Skeletal muscle satellite cell (primary cell): ENCODE results near the gene PAX9.

Experiments
- H3K27me3 ChIP-seq: 2 replicates; pipeline ENCODE4 v1.7.0; 2013; ENCODE audit warnings: low read length; ENCODE audit not compliant: control insufficient read depth, insufficient read depth
- H3K36me3 ChIP-seq: 2 replicates; pipeline ENCODE4 v1.7.0; 2013; ENCODE audit warnings: mild to moderate bottlenecking, control low read depth, low read length; ENCODE audit not compliant: insufficient read depth
- H3K4me1 ChIP-seq: 2 replicates; pipeline ENCODE4 v1.7.0; 2013; ENCODE audit warnings: low read length; ENCODE audit not compliant: control insufficient read depth, insufficient read depth
- H3K4me2 ChIP-seq: 2 replicates; pipeline ENCODE4 v1.7.0; 2013; ENCODE audit warnings: mild to moderate bottlenecking, low read length
- H3K4me3 ChIP-seq: 2 replicates; pipeline ENCODE4 v1.7.0; 2013; ENCODE audit warnings: low read length
- H3K9ac ChIP-seq: 2 replicates; pipeline ENCODE4 v1.7.0; 2013; ENCODE audit warnings: mild to moderate bottlenecking, low read depth, low read length, moderate library complexity
- H3K9me3 ChIP-seq: replicated peaks from 2 replicates; pipeline ENCODE4 v1.7.0; 2013; ENCODE audit warnings: mild to moderate bottlenecking, control low read depth, low read length

Gene PAX9

GRCh38 chr14:36718216-36718615 is 56.6 kb downstream of the PAX9 start:
- H3K36me3 ChIP-seq, result no peaks in the 10 kb centered on the region
- no peak overlapping the region for H3K4me2 ChIP-seq
- H3K27me3 ChIP-seq, result peaks cover 13% of the 10 kb centered on the region
- H3K9ac ChIP-seq, result no peak overlapping the region
- H3K4me1 ChIP-seq, result no peaks in the 10 kb centered on the region
- H3K4me3 ChIP-seq, result no peak overlapping the region
- H3K9me3 ChIP-seq, result no peaks in the 10 kb centered on the region

- H3K9me3 ChIP-seq, result no peaks in the 10 kb centered on the region
- no peak overlapping the region for H3K4me3 ChIP-seq
- H3K4me1 ChIP-seq, result no peaks in the 10 kb centered on the region
- no peaks in the 10 kb centered on the region for H3K36me3 ChIP-seq
- peaks cover 7% of the 10 kb centered on the region for H3K27me3 ChIP-seq
- H3K9ac ChIP-seq, result no peak overlapping the region
- H3K4me2 ChIP-seq, result no peak overlapping the region
These were observed 58.2 kb downstream of the PAX9 start for GRCh38 chr14:36719823-36720222.

- no peak overlapping the region for H3K4me2 ChIP-seq
- H3K4me1 ChIP-seq, result no peaks in the 10 kb centered on the region
- no peaks in the 10 kb centered on the region for H3K36me3 ChIP-seq
- H3K27me3 ChIP-seq, result peaks cover 7% of the 10 kb centered on the region
- H3K9me3 ChIP-seq, result no peaks in the 10 kb centered on the region
- no peak overlapping the region for H3K4me3 ChIP-seq
- no peak overlapping the region for H3K9ac ChIP-seq
These were observed 59.0 kb downstream of the PAX9 start for GRCh38 chr14:36720657-36721056.

GRCh38 chr14:36721877-36722276 is 60.2 kb downstream of the PAX9 start:
- Histone ChIP-seq H3K27me3 (peaks cover 8% of the 10 kb centered on the region), H3K4me2 (no peak overlapping the region), H3K36me3 (no peaks in the 10 kb centered on the region), H3K4me3 (no peak overlapping the region), H3K4me1 (no peaks in the 10 kb centered on the region), H3K9me3 (no peaks in the 10 kb centered on the region), H3K9ac (no peak overlapping the region)

- no peaks in the 10 kb centered on the region for H3K36me3 ChIP-seq
- H3K9ac ChIP-seq, result no peak overlapping the region
- H3K4me3 ChIP-seq, result no peak overlapping the region
These were observed 61.9 kb downstream of the PAX9 start for GRCh38 chr14:36723530-36723929.

GRCh38 chr14:36724162-36724561 is 62.5 kb downstream of the PAX9 start:
- Histone ChIP-seq H3K36me3 (no peaks in the 10 kb centered on the region), H3K4me3 (no peak overlapping the region), H3K27me3 (peaks cover 18% of the 10 kb centered on the region), H3K9me3 (no peaks in the 10 kb centered on the region), H3K4me2 (no peak overlapping the region), H3K9ac (no peak overlapping the region), H3K4me1 (no peaks in the 10 kb centered on the region)

More at GRCh38 chr14:36723530-36723929, 61.9 kb downstream of the PAX9 start:
- Histone ChIP-seq H3K9me3 (no peaks in the 10 kb centered on the region), H3K27me3 (peaks cover 17% of the 10 kb centered on the region), H3K4me1 (no peaks in the 10 kb centered on the region), H3K4me2 (no peak overlapping the region)

- Histone ChIP-seq H3K4me1 (no peaks in the 10 kb centered on the region), H3K9me3 (no peaks in the 10 kb centered on the region), H3K4me2 (no peak overlapping the region), H3K4me3 (no peak overlapping the region), H3K27me3 (peaks cover 15% of the 10 kb centered on the region), H3K9ac (no peak overlapping the region), H3K36me3 (no peaks in the 10 kb centered on the region)
These were observed 64.5 kb downstream of the PAX9 start for GRCh38 chr14:36726128-36726527.
